Gastroesophageal sphincter (tissue), 3 donors: ENCODE results near the gene RAD51B.
"Not testable (repeated sequence)": the region's sequence is repeated elsewhere in the genome, so short reads cannot be mapped to it uniquely, and the experiment has no call there.

Source experiments
- CTCF ChIP-seq, 4 experiments: fragments of 200-600 bp in 2 of 4; fragments of 450-650 bp in 2 of 4; sonication (generic) in 1 of 4; IDR thresholded peaks; one replicate each; pipeline ENCODE4 v1.5.1; 2017 to 2019; ENCODE audit warnings: antibody characterized with exemption in 4 of 4, mild to moderate bottlenecking in 2 of 4, moderate library complexity in 2 of 4
- EP300 ChIP-seq: sonication (generic); formaldehyde crosslinking; IDR thresholded peaks from one replicate; pipeline ENCODE4 v1.6.1; 2017; ENCODE audit warnings: antibody characterized with exemption, mild to moderate bottlenecking
- POLR2A ChIP-seq, 2 donors: fragments of 450-650 bp; IDR thresholded peaks; one replicate each; pipeline ENCODE4 v1.6.1; 2017; ENCODE audit warnings: antibody characterized with exemption in 2 of 2, mild to moderate bottlenecking in 2 of 2, moderate library complexity in 1 of 2
- POLR2AphosphoS5 ChIP-seq: sonication (generic); formaldehyde crosslinking; IDR thresholded peaks from one replicate; pipeline ENCODE4 v1.6.1; 2017; ENCODE audit warnings: antibody characterized with exemption

GRCh38 chr14:68428900-68429299, 609.3 kb downstream of the RAD51B start:
- not testable (repeated sequence) for TF ChIP-seq CTCF (IDR thresholded peaks at IDR 0.05); POLR2A (IDR thresholded peaks at IDR 0.05); EP300; POLR2AphosphoS5
